ENCODE results near the gene TSHZ2.

- TF ChIP-seq CTCF (IDR thresholded peaks at IDR 0.05) (no peak), POLR2A (IDR thresholded peaks at IDR 0.05) (no peak)
Measured at GRCh38 chr20:53411129-53411528, 439.0 kb downstream of the TSHZ2 start.
